PC-9 (cell line): Measurements from ENCODE around the gene PTPN14. TPM values are rescaled to one million over a fixed set of nuclear protein-coding genes. Genes with fewer than 3 reads are reported as not detected.

Source experiments
- BruUV-seq: library from RNA; stranded (reverse); fragments of 400-500 nt; replicated peaks from 2 replicates; lab custom pipeline; 2021; lab: Mats Ljungman, UMichigan
- CTCF ChIA-PET: fragments of 300-600 bp; sonication (Branson Sonifier 250); formaldehyde crosslinking; loops from one replicate; lab custom pipeline; 2022; ENCODE audit warnings: antibody characterized with exemption; lab: Charles Lee
- POLR2A ChIA-PET: fragments of 300-600 bp; sonication (Branson Sonifier 250); formaldehyde crosslinking; loops from one replicate; lab custom pipeline; 2022; ENCODE audit warnings: antibody characterized with exemption; ENCODE audit not compliant: unreplicated experiment; lab: Charles Lee
- DNase-seq, 2 experiments: peaks; one replicate each; pipeline versions ENCODE4 v3.0.0 to v3.0.0-alpha.2; 2015 to 2022; ENCODE audit warnings: mixed read lengths in 1 of 2
- H2AFZ ChIP-seq: fragments of 200-600 bp; sonication (generic); 2 replicates; pipeline ENCODE4 v1.8.1; 2017; ENCODE audit warnings: antibody characterized with exemption
- H3F3A ChIP-seq: fragments of 200-600 bp; sonication (generic); 2 replicates; pipeline ENCODE4 v1.8.1; 2017; ENCODE audit warnings: antibody characterized with exemption, mild to moderate bottlenecking, low read depth; ENCODE audit not compliant: insufficient read depth
- H3K27ac ChIP-seq: fragments of 200-600 bp; sonication (generic); 2 replicates; pipeline ENCODE4 v1.6.1; 2016; ENCODE audit warnings: mixed run types
- H3K27me3 ChIP-seq: fragments of 200-600 bp; sonication (generic); 2 replicates; pipeline ENCODE4 v1.6.1; 2016; ENCODE audit warnings: low read depth, mixed run types; ENCODE audit not compliant: insufficient read depth
- H3K36me3 ChIP-seq: fragments of 200-600 bp; sonication (generic); 2 replicates; pipeline ENCODE4 v1.6.1; 2016; ENCODE audit warnings: low read depth, mixed run types
- H3K4me1 ChIP-seq: fragments of 200-600 bp; sonication (generic); replicated peaks from 2 replicates; pipeline ENCODE4 v1.6.1; 2016; ENCODE audit warnings: mixed run types; ENCODE audit not compliant: insufficient read depth
- H3K4me2 ChIP-seq: fragments of 200-600 bp; sonication (generic); 2 replicates; pipeline ENCODE4 v1.6.1; 2017; ENCODE audit warnings: mixed run types
- H3K4me3 ChIP-seq: fragments of 200-600 bp; sonication (generic); 2 replicates; pipeline ENCODE4 v1.6.1; 2016; ENCODE audit warnings: mixed run types
- H3K79me2 ChIP-seq: fragments of 200-600 bp; sonication (generic); 2 replicates; pipeline ENCODE4 v1.6.1; 2017; ENCODE audit warnings: low read depth, mixed run types
- H3K9me2 ChIP-seq: fragments of 200-600 bp; sonication (generic); 2 replicates; pipeline ENCODE4 v1.8.1; 2017; ENCODE audit warnings: mild to moderate bottlenecking; ENCODE audit not compliant: insufficient read depth
- H3K9me3 ChIP-seq: fragments of 200-600 bp; sonication (generic); 2 replicates; pipeline ENCODE4 v1.8.1; 2016; ENCODE audit warnings: low read depth; ENCODE audit not compliant: insufficient read depth
- H4K20me1 ChIP-seq: fragments of 200-600 bp; sonication (generic); 2 replicates; pipeline ENCODE4 v1.8.1; 2017; ENCODE audit not compliant: insufficient read depth
- CTCF ChIP-seq: fragments of 200-600 bp; sonication (generic); conservative IDR thresholded peaks from 2 replicates; pipeline ENCODE4 v1.6.1; 2017; ENCODE audit warnings: mixed run types, antibody characterized with exemption, mild to moderate bottlenecking, moderate library complexity
- EZH2 ChIP-seq: fragments of 200-600 bp; sonication (generic); IDR thresholded peaks from 2 replicates; pipeline ENCODE4 v1.8.0; 2017; ENCODE audit warnings: antibody characterized with exemption, low read depth
- intact Hi-C: fragments of 100-400 bp; cut with micrococcal nuclease; formaldehyde crosslinking; loops from one replicate; pipeline ENCODE4 v1.10.0; 2022; ENCODE audit not compliant: unreplicated experiment
- total RNA-seq: library from RNA; stranded (reverse); gene quantifications from 2 replicates; pipeline ENCODE4 v1.2.3, GENCODE V29; 2021

Gene PTPN14
- total RNA-seq, 1 experiment from 2014 or later = 78.9 TPM

GRCh38 chr1:214344897-214345296, 206.5 kb downstream of the PTPN14 start:
- Histone ChIP-seq H3K4me1 (no peaks in the 10 kb centered on the region), H2AFZ (no peak overlapping the region), H3K79me2 (no peaks in the 10 kb centered on the region), H3K36me3 (peaks cover 16% of the 10 kb centered on the region; the same call in 1 of the 2 replicates), H3K9me3 (peaks cover 12% of the 10 kb centered on the region; the same call in 1 of the 2 replicates), H3K4me3 (no peak overlapping the region), H3K27me3 (no peaks in the 10 kb centered on the region), H3K9me2 (no peaks in the 10 kb centered on the region), H3K4me2 (no peak overlapping the region), H3K27ac (no peak overlapping the region), H3F3A (no peaks in the 10 kb centered on the region), H4K20me1 (no peaks in the 10 kb centered on the region)
- ChIA-PET POLR2A (no interaction called here), CTCF (interaction anchor here (0.5 kb wide), 1 partner anchor 182 kb away, joined by 6 read pairs; no protein-coding TSS in a partner anchor)
- no peak for DNase-seq
- intact Hi-C loops = no loop called here
- TF ChIP-seq CTCF (no peak), EZH2 (no peak)
- BruUV-seq = no TSS peak

- no peak overlapping the region for H3K27ac ChIP-seq
- H2AFZ ChIP-seq = no peak overlapping the region
- POLR2A ChIA-PET = no interaction called here
- peaks cover 12% of the 10 kb centered on the region; the same call in 1 of the 2 replicates for H3K36me3 ChIP-seq
- no peak for DNase-seq
- CTCF ChIA-PET = no interaction called here
- no peak for TF ChIP-seq CTCF
- TF ChIP-seq EZH2 = no peak
- no peaks in the 10 kb centered on the region for H3K4me1 ChIP-seq
- no peaks in the 10 kb centered on the region for H3F3A ChIP-seq
- intact Hi-C loops = no loop called here
- BruUV-seq = no TSS peak
- no peak overlapping the region for H3K4me3 ChIP-seq
- H3K79me2 ChIP-seq = no peaks in the 10 kb centered on the region
- peaks cover 12% of the 10 kb centered on the region; the same call in 1 of the 2 replicates for H3K9me3 ChIP-seq
- H3K27me3 ChIP-seq = no peaks in the 10 kb centered on the region
- no peaks in the 10 kb centered on the region for H3K9me2 ChIP-seq
- H4K20me1 ChIP-seq = no peaks in the 10 kb centered on the region
- no peak overlapping the region for H3K4me2 ChIP-seq
Observed at GRCh38 chr1:214342525-214342924, 208.9 kb downstream of the PTPN14 start.

- peaks cover 12% of the 10 kb centered on the region; the same call in 1 of the 2 replicates for H3K36me3 ChIP-seq
- no peak overlapping the region for H3K27ac ChIP-seq
- H2AFZ ChIP-seq = no peak overlapping the region
- ChIA-PET POLR2A (no interaction called here), CTCF (interaction anchor here (0.6 kb wide), 1 partner anchor 127 kb away, joined by 5 read pairs; no protein-coding TSS in a partner anchor)
- H4K20me1 ChIP-seq = no peaks in the 10 kb centered on the region
- no peak overlapping the region for H3K4me3 ChIP-seq
- no peaks in the 10 kb centered on the region for H3K27me3 ChIP-seq
- H3K79me2 ChIP-seq = no peaks in the 10 kb centered on the region
- TF ChIP-seq CTCF (no peak), EZH2 (no peak)
- H3K9me2 ChIP-seq = no peaks in the 10 kb centered on the region
- H3K4me2 ChIP-seq = no peak overlapping the region
- H3K9me3 ChIP-seq = peaks cover 12% of the 10 kb centered on the region; the same call in 1 of the 2 replicates
- intact Hi-C loops = no loop called here
- no peaks in the 10 kb centered on the region for H3K4me1 ChIP-seq
- no peaks in the 10 kb centered on the region for H3F3A ChIP-seq
- DNase-seq = no peak
- BruUV-seq = no TSS peak
Observed at GRCh38 chr1:214341932-214342331, 209.5 kb downstream of the PTPN14 start.
